GM21360 (cell line): ENCODE measurements around the gene CLEC16A.

Source experiments
- ATAC-seq: cut with Tn5 transposase; IDR thresholded peaks from one replicate; pipeline ENCODE4 v1.9.1; 2021; ENCODE audit warnings: mild to moderate bottlenecking, moderate library complexity; ENCODE audit not compliant: unreplicated experiment

The CLEC16A gene

GRCh38 chr16:11165894-11166665 is 221.7 kb downstream of the CLEC16A start:
- no peak for ATAC-seq

GRCh38 chr16:11167581-11167980 is 223.2 kb downstream of the CLEC16A start:
- no peak for ATAC-seq

- ATAC-seq: no peak
Observed at GRCh38 chr16:11168386-11169051, 224.2 kb downstream of the CLEC16A start.

- ATAC-seq: no peak
Observed at GRCh38 chr16:11169641-11170040, 225.3 kb downstream of the CLEC16A start.

- ATAC-seq: no peak
Observed at GRCh38 chr16:11170201-11170600, 225.8 kb downstream of the CLEC16A start.

GRCh38 chr16:11170696-11171447 is 226.5 kb downstream of the CLEC16A start:
- no peak for ATAC-seq

- no peak for ATAC-seq
Observed at GRCh38 chr16:11171448-11171709, 227.0 kb downstream of the CLEC16A start.

- ATAC-seq: no peak
Observed at GRCh38 chr16:11171757-11172299, 227.5 kb downstream of the CLEC16A start.

GRCh38 chr16:11173426-11173825 is 229.1 kb downstream of the CLEC16A start:
- ATAC-seq: no peak

GRCh38 chr16:11174141-11174540 is 229.8 kb downstream of the CLEC16A start:
- no peak for ATAC-seq

GRCh38 chr16:11175106-11175786 is 230.9 kb downstream of the CLEC16A start:
- no peak for ATAC-seq

- ATAC-seq: peak; percentile 48
Observed at GRCh38 chr16:11175787-11176341, 231.5 kb downstream of the CLEC16A start.

- ATAC-seq: no peak
Observed at GRCh38 chr16:11177578-11178160, 233.3 kb downstream of the CLEC16A start.

- no peak for ATAC-seq
Observed at GRCh38 chr16:11178424-11178823, 234.1 kb downstream of the CLEC16A start.

- no peak for ATAC-seq
Observed at GRCh38 chr16:11179574-11179973, 235.2 kb downstream of the CLEC16A start.

- ATAC-seq: no peak
Observed at GRCh38 chr16:11180489-11180888, 236.1 kb downstream of the CLEC16A start.

GRCh38 chr16:11181242-11181898 is 237.0 kb downstream of the CLEC16A start:
- ATAC-seq: no peak

GRCh38 chr16:11181899-11182279 is 237.5 kb downstream of the CLEC16A start:
- no peak for ATAC-seq

- ATAC-seq: no peak
Observed at GRCh38 chr16:11182411-11182810, 238.0 kb downstream of the CLEC16A start.
